A549 treated with AZD2906 at 1 μM for 4 hours (cell line): Measurements from ENCODE around the gene SLC4A8. TPM values are rescaled to one million over a fixed set of nuclear protein-coding genes. Genes with fewer than 3 reads are reported as not detected.

ENCODE experiments used
- total RNA-seq: library from RNA; stranded (reverse); fragments of 200-300 nt; extraction: Qiagen RNA extraction; gene quantifications from 5 replicates; pipeline ENCODE4 v1.2.3, GENCODE V29; 2022

SLC4A8 gene
- 0.91 to 1.5 TPM (median 1.3 TPM) in 5 replicates for total RNA-seq

DNA sequence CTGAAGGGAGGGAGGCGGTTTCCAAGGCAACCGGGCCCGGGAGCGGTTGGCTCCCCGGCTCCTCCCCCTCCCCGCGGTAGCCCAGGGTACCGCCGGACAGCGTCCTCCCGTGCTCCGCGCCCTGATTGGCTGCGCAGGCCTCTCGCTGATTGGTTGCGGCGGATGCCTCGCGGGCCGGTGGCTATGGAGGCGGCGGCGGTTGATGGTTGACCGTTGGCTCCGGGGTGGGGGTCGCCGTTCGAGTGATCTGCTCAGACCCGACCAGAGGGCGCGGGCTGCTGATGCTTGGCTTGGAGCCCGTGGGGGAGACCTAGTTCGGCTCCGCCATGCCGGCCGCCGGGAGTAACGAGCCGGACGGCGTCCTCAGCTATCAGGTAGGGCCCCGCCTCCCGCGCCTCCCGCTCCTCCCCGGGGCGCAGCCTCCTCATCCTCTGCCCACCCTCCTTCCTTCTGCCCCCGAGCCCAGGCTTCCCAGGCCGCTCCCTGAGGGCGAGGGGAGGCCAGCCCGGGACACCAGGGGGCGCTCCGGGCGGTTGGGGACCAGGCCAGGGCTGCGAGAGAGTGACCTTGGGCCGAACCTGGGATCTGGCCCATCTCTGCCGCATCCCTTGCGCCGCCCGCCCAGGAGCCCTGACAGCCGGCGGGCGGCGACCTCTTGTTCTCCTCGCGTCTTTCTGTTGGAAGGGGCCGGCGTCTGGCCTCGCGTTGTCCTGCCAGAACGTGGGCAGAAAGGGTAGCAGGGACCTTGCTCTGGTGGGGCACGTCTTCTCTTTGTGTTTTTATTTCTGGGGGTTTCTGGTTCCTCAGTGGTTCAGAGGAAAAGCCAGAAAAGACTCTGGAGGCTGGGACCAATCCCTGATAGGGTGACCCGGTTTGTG, at the start of gene SLC4A8:
Gene SLC4A8, plus strand, starts transcription at position 170 of the 878 bp plus-strand sequence. Its CDS starts 157 bp downstream, at position 327.

DNA sequence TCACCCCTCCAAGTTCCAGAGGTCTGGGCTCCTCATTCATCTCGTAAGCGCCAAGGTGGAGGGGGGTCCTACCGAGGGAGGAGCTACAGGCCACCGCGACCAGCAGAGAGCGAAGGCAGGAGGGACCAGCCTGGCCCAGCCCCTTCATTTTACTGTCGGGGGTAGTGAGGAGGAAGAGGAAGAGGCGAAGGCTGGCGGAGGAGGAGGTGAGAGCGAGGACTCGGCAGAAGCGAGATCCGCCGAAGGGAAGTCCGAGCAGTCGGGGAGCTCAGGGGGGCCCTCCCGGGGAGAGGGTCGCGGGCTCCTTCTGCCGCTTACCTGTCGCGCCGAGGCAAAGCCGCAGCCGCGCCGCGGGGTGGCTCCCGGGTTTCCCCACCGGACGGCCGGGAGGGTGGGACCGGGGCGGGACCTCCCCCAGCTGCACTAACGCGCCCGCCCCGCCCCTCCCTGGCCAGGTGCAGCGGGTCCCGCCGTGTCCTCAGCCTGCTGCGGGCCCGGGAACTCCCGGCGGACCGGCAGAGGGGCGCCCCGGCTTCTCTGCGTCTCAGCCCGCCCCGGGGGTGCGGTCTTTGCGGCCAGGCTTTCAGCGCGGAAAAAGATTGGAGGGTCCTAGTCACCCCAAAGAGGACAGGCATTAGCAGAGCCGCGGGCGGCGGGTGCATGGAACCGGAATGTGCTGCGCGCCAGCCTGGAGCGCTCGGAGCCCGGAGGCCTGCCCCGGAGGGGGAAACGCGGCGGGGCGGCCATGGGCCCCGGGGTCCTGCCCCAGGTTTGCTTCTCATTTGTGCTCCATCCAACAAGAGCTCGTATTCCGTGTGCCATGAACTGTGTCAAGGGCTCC, 33.1 kb upstream of the SLC4A8 start, which contains the start of gene GALNT6:
Gene GALNT6, minus strand, starts transcription at position 124 of the 841 bp plus-strand sequence. CDS start 11,625 bp downstream, outside the sequence.

Other genes starting within 250 kb of the SLC4A8 start
- gene POU6F1, start 206.8 kb upstream of the SLC4A8 start, total RNA-seq: 0.99 to 1.8 TPM (median 1.6 TPM) in 5 replicates
- gene DAZAP2, start 186.0 kb upstream of the SLC4A8 start, total RNA-seq: 316 to 381 TPM (median 322 TPM) in 5 replicates
- 20.2 to 26.6 TPM (median 24.6 TPM) in 5 replicates for gene SMAGP, start 154.4 kb upstream of the SLC4A8 start, total RNA-seq
- 0.08 to 0.17 TPM (median 0.13 TPM) in 5 replicates for gene BIN2, start 100.7 kb upstream of the SLC4A8 start, total RNA-seq
- gene CELA1, start 78.2 kb upstream of the SLC4A8 start, total RNA-seq: not detected in 5 replicates
- 2.4 to 3.3 TPM (median 3.1 TPM) in 5 replicates for gene GALNT6, start 33.4 kb upstream of the SLC4A8 start, total RNA-seq
- 1.1 to 1.8 TPM (median 1.6 TPM) in 5 replicates for gene SCN8A, start 166.4 kb downstream of the SLC4A8 start, total RNA-seq